HepG2 (cell line): ENCODE data around the gene EEIG1. TPM values are rescaled to one million over a fixed set of nuclear protein-coding genes. Genes with fewer than 3 reads are reported as not detected.

Experiments used
- ADNP ChIP-seq: sonication (generic); formaldehyde crosslinking; IDR thresholded peaks from 2 replicates; pipeline ENCODE4 v1.4.0; 2020; ENCODE audit warnings: missing genetic modification reagents
- ATAD3A ChIP-seq: sonication (generic); formaldehyde crosslinking; IDR thresholded peaks from 2 replicates; pipeline ENCODE4 v1.4.0; 2020; ENCODE audit warnings: missing genetic modification reagents
- CC2D1A ChIP-seq: sonication (generic); formaldehyde crosslinking; IDR thresholded peaks from 2 replicates; pipeline ENCODE4 v1.8.1; 2023; ENCODE audit warnings: mild to moderate bottlenecking, missing genetic modification reagents
- CHD4 ChIP-seq: fragments of 200-600 bp; sonication (generic); IDR thresholded peaks from 2 replicates; pipeline ENCODE4 v1.7.0; 2017; ENCODE audit warnings: mild to moderate bottlenecking, low read length, borderline replicate concordance
- FOSL2 ChIP-seq: sonication (generic); formaldehyde crosslinking; IDR thresholded peaks from 2 replicates; pipeline ENCODE4 v1.4.0; 2020; ENCODE audit warnings: missing genetic modification reagents
- GATAD1 ChIP-seq: IDR thresholded peaks from 2 replicates; pipeline ENCODE4 v1.6.1; 2016; ENCODE audit warnings: missing genetic modification reagents, missing compliant biosample characterization
- GZF1 ChIP-seq: sonication (generic); formaldehyde crosslinking; IDR thresholded peaks from 2 replicates; pipeline ENCODE4 v1.5.1; 2020; ENCODE audit warnings: mild to moderate bottlenecking, missing genetic modification reagents
- JUN ChIP-seq: sonication (generic); formaldehyde crosslinking; IDR thresholded peaks from 2 replicates; pipeline ENCODE4 v1.4.0; 2020; ENCODE audit warnings: mild to moderate bottlenecking, missing genetic modification reagents
- KDM6A ChIP-seq: IDR thresholded peaks from 2 replicates; pipeline ENCODE4 v1.6.1; 2016; ENCODE audit warnings: low read depth
- KLF6 ChIP-seq: IDR thresholded peaks from 2 replicates; pipeline ENCODE4 v1.8.0; 2016; ENCODE audit warnings: missing biosample characterization, missing genetic modification reagents
- MTF2 ChIP-seq: sonication (generic); formaldehyde crosslinking; IDR thresholded peaks from 2 replicates; pipeline ENCODE4 v1.5.0; 2020; ENCODE audit warnings: missing genetic modification reagents, borderline replicate concordance
- NFKBIZ ChIP-seq: IDR thresholded peaks from 2 replicates; pipeline ENCODE4 v1.6.1; 2018; ENCODE audit warnings: missing genetic modification reagents, missing compliant biosample characterization
- XBP1 ChIP-seq: sonication (generic); formaldehyde crosslinking; IDR thresholded peaks from 2 replicates; pipeline ENCODE4 v1.5.0; 2020; ENCODE audit warnings: missing genetic modification reagents
- ZFP62 ChIP-seq: sonication (generic); formaldehyde crosslinking; IDR thresholded peaks from 2 replicates; pipeline ENCODE4 v1.4.0; 2020; ENCODE audit warnings: missing genetic modification reagents
- ZNF10 ChIP-seq: sonication (generic); formaldehyde crosslinking; IDR thresholded peaks from 2 replicates; pipeline ENCODE4 v1.4.0; 2020; ENCODE audit warnings: mild to moderate bottlenecking, low read depth, missing genetic modification reagents, borderline replicate concordance
- polyA plus RNA-seq, 8 experiments: library from polyadenylated mRNA; depleted of rRNA in 3 of 8; stranded (reverse) in 7 of 8; unstranded in 1 of 8; fragments of >200 nt; fragmentation: Illumina TruSeq in 4 of 8; extraction: Trizol in 4 of 8; gene quantifications; 2 replicates each; pipeline versions ENCODE4 v1.2.1 to v1.2.3, GENCODE V29; 2011 to 2016; ENCODE audit warnings: low read depth in 4 of 8, missing spikeins in 1 of 8, mixed read lengths in 1 of 8; ENCODE audit not compliant: insufficient read depth in 1 of 8
- total RNA-seq, 5 experiments: library from RNA; depleted of rRNA; stranded (reverse); fragments of >200 nt; fragmentation: Illumina TruSeq; extraction: Trizol; gene quantifications; 2 replicates each; pipeline ENCODE4 v1.2.3, GENCODE V29; 2016; ENCODE audit warnings: low read depth in 1 of 5
- TF ChIP-seq, protein P1 (sequence below): sonication (generic); formaldehyde crosslinking; IDR thresholded peaks from 2 replicates; pipeline ENCODE4 v1.4.0; 2020; ENCODE audit warnings: missing genetic modification reagents, low read depth, mild to moderate bottlenecking, borderline replicate concordance
- TF ChIP-seq, protein P2 (sequence below): sonication (generic); formaldehyde crosslinking; IDR thresholded peaks from 2 replicates; pipeline ENCODE4 v1.4.0; 2020; ENCODE audit warnings: low read depth, mild to moderate bottlenecking, missing genetic modification reagents
- TF ChIP-seq, protein P3 (sequence below): sonication (generic); formaldehyde crosslinking; IDR thresholded peaks from 2 replicates; pipeline ENCODE4 v1.5.1; 2020; ENCODE audit warnings: missing genetic modification reagents, mild to moderate bottlenecking, borderline replicate concordance
- TF ChIP-seq, protein P4 (sequence below): sonication (generic); formaldehyde crosslinking; IDR thresholded peaks from 2 replicates; pipeline ENCODE4 v1.4.0; 2020; ENCODE audit warnings: missing genetic modification reagents
- TF ChIP-seq, protein P5 (sequence below): sonication (generic); formaldehyde crosslinking; conservative IDR thresholded peaks from 2 replicates; pipeline ENCODE4 v1.4.0; 2020; ENCODE audit warnings: mild to moderate bottlenecking, missing genetic modification reagents, moderate library complexity

EEIG1 gene
- total and polyA plus RNA-seq, 2 of the 13 experiments (the other 11 are each of a cell fraction or from before 2014, with no cell fraction given), result 16.6 to 25.2 TPM

DNA sequence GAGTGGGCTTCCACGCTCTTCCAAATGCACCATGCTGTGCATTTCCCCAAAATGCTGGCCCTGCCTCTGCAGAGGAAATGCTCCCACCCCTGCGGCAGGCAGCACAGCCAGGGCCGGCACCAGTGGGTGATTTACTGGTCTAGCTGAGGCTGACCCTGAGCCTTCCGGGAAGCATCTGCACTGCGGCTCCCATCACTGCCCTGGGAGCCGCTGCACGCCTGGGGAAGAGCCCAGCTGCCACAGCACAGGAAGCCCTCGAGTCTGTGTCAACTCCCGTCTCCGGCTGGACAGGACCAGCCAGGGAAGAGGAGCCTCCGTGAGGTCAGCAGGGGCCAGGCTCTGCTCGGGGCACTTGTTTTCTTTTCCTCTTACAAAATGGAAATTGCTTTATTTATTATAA lies 25.1 kb upstream of the EEIG1 start (continued):
- TF ChIP-seq, protein P1, sequence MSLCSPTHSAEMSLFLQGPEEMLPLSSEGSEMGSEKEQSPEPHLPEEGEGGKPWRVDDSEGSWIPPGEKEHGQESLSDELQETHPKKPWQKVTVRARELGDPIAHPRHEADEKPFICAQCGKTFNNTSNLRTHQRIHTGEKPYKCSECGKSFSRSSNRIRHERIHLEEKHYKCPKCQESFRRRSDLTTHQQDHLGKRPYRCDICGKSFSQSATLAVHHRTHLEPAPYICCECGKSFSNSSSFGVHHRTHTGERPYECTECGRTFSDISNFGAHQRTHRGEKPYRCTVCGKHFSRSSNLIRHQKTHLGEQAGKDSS (CRISPR knock-in tag), result peak; percentile 59; the same call in 1 of the 2 replicates
- TF ChIP-seq, protein P2, sequence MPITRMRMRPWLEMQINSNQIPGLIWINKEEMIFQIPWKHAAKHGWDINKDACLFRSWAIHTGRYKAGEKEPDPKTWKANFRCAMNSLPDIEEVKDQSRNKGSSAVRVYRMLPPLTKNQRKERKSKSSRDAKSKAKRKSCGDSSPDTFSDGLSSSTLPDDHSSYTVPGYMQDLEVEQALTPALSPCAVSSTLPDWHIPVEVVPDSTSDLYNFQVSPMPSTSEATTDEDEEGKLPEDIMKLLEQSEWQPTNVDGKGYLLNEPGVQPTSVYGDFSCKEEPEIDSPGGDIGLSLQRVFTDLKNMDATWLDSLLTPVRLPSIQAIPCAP (CRISPR knock-in tag), result no peak
- TF ChIP-seq NFKBIZ (CRISPR knock-in tag) (0 out of 2 replicates have a peak, but pooled peaks have one; percentile 26), GATAD1 (no peak), KDM6A (CRISPR knock-in tag) (no peak), FOSL2 (CRISPR knock-in tag) (no peak; the same call in 1 of the 2 replicates), CC2D1A (CRISPR knock-in tag) (no peak), ZNF10 (CRISPR knock-in tag) (no peak), GZF1 (CRISPR knock-in tag) (no peak), XBP1 (CRISPR knock-in tag) (no peak), JUN (CRISPR knock-in tag) (no peak), MTF2 (CRISPR knock-in tag) (no peak), ADNP (no peak), CHD4 (no peak), ATAD3A (CRISPR knock-in tag) (no peak), ZFP62 (no peak), KLF6 (CRISPR knock-in tag) (no peak)
- TF ChIP-seq, protein P3, sequence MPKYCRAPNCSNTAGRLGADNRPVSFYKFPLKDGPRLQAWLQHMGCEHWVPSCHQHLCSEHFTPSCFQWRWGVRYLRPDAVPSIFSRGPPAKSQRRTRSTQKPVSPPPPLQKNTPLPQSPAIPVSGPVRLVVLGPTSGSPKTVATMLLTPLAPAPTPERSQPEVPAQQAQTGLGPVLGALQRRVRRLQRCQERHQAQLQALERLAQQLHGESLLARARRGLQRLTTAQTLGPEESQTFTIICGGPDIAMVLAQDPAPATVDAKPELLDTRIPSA, result no peak
- TF ChIP-seq, protein P4, sequence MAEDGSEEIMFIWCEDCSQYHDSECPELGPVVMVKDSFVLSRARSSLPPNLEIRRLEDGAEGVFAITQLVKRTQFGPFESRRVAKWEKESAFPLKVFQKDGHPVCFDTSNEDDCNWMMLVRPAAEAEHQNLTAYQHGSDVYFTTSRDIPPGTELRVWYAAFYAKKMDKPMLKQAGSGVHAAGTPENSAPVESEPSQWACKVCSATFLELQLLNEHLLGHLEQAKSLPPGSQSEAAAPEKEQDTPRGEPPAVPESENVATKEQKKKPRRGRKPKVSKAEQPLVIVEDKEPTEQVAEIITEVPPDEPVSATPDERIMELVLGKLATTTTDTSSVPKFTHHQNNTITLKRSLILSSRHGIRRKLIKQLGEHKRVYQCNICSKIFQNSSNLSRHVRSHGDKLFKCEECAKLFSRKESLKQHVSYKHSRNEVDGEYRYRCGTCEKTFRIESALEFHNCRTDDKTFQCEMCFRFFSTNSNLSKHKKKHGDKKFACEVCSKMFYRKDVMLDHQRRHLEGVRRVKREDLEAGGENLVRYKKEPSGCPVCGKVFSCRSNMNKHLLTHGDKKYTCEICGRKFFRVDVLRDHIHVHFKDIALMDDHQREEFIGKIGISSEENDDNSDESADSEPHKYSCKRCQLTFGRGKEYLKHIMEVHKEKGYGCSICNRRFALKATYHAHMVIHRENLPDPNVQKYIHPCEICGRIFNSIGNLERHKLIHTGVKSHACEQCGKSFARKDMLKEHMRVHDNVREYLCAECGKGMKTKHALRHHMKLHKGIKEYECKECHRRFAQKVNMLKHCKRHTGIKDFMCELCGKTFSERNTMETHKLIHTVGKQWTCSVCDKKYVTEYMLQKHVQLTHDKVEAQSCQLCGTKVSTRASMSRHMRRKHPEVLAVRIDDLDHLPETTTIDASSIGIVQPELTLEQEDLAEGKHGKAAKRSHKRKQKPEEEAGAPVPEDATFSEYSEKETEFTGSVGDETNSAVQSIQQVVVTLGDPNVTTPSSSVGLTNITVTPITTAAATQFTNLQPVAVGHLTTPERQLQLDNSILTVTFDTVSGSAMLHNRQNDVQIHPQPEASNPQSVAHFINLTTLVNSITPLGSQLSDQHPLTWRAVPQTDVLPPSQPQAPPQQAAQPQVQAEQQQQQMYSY (CRISPR knock-in tag), result no peak
- TF ChIP-seq, protein P5, sequence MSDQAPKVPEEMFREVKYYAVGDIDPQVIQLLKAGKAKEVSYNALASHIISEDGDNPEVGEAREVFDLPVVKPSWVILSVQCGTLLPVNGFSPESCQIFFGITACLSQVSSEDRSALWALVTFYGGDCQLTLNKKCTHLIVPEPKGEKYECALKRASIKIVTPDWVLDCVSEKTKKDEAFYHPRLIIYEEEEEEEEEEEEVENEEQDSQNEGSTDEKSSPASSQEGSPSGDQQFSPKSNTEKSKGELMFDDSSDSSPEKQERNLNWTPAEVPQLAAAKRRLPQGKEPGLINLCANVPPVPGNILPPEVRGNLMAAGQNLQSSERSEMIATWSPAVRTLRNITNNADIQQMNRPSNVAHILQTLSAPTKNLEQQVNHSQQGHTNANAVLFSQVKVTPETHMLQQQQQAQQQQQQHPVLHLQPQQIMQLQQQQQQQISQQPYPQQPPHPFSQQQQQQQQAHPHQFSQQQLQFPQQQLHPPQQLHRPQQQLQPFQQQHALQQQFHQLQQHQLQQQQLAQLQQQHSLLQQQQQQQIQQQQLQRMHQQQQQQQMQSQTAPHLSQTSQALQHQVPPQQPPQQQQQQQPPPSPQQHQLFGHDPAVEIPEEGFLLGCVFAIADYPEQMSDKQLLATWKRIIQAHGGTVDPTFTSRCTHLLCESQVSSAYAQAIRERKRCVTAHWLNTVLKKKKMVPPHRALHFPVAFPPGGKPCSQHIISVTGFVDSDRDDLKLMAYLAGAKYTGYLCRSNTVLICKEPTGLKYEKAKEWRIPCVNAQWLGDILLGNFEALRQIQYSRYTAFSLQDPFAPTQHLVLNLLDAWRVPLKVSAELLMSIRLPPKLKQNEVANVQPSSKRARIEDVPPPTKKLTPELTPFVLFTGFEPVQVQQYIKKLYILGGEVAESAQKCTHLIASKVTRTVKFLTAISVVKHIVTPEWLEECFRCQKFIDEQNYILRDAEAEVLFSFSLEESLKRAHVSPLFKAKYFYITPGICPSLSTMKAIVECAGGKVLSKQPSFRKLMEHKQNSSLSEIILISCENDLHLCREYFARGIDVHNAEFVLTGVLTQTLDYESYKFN, result no peak; the same call in 1 of the 2 replicates
